GM19395 (cell line): Measurements from ENCODE around the gene BSG.
"Not testable (repeated sequence)": the region's sequence is repeated elsewhere in the genome, so short reads cannot be mapped to it uniquely, and the experiment has no call there.

Source experiments
- ATAC-seq: cut with Tn5 transposase; IDR thresholded peaks from one replicate; pipeline ENCODE4 v1.9.1; 2021; ENCODE audit warnings: mild to moderate bottlenecking, moderate library complexity; ENCODE audit not compliant: unreplicated experiment

The BSG gene

DNA sequence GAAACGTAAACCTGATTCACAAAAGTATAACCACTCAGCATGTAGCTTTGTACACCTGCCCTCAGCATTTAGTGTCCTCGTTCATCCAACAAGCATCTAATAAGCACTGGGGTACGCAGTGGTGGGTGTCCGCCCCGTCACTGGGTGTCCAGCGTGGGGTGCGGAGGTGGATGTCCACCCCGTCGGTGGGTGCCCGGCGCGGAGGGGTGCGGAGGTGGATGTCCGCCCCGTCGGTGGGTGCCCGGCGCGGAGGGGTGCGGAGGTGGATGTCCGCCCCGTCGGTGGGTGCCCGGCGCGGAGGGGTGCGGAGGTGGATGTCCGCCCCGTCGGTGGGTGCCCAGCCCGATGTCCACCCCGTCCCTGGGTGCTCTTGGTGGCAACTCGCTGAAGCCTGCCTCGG, 12.8 kb downstream of the BSG start:
- ATAC-seq = not testable (repeated sequence)

- no peak for ATAC-seq
These were observed 13.2 kb downstream of the BSG start for GRCh38 chr19:585551-586110.

DNA sequence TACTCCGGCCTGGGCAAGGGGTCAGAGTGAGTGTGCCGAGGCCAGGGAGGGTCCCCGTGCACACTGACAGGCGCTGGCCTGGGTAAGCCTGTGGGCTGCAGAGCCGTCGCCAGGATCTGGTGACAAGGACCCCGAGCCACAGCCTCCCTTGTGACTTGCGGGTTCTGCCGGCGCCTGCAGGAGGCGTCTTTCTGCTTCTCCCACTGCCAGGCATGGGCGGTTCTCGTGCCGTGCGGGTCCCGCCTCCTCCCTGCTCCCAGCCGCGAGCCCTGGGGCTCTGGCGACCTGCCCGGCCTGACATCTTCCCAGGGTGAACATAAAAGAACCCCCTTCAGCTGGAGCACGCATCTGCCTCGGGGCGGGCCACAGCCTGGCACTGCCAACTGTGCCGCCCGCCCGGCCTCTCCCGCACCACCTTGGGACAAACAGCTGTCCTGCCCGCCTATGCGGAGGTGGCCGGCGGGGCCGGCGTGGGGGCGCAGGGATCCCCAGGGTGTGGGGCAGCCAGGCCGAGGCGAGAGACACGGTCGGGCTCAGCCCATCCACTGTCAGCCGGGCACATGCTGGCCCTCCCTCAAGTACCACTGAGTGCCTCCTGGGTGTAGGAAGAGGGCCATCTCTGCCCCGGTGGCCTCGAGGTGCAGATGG, 15.8 kb downstream of the BSG start:
- no peak for ATAC-seq

DNA sequence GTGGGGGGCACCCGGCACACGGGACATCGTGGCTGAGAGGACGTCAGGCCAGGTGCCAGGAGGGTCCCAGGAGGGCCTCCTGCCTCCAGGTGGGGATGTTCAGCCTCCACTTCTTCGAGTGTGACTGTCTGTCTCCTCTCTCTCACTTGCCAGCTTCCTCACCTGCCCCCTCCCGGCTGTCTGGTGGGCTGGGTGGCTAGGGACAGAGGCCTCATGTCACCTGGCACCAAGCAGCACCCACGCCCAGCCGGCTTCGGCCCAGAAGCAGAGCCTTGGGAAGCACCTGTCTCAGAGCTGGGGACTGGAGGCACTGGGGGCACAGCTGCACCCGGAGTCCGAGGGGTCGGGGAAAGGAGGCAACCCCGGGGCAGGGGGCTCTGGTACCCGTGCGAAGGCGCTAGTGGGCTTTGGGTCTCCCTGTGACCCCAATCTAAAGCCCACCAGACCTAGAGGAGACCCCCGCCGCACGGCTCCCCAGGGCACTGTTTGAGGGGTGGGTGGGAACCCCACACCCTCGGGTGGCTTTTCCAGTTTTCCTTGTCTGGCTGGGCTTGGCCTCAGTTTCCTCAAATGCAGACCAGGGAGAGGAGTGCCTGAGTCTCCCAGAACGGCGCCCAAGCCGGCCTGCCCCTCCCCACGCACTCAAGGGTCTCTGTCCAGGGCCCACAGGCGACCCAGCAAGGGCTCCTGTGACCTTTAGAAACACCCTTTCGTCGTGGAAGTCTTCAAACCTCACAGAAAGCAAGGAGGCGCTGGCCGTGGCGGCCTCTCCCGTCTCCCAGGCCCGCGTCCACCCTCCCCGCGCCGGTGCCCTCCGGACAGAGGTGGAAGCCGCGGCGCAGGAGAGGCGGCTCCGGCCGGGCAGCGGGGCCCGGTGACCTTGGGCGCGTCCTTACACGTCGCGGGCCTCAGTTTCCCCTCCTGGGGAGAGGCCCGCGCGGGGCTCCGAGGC, 16.6 kb downstream of the BSG start:
- no peak for ATAC-seq

DNA sequence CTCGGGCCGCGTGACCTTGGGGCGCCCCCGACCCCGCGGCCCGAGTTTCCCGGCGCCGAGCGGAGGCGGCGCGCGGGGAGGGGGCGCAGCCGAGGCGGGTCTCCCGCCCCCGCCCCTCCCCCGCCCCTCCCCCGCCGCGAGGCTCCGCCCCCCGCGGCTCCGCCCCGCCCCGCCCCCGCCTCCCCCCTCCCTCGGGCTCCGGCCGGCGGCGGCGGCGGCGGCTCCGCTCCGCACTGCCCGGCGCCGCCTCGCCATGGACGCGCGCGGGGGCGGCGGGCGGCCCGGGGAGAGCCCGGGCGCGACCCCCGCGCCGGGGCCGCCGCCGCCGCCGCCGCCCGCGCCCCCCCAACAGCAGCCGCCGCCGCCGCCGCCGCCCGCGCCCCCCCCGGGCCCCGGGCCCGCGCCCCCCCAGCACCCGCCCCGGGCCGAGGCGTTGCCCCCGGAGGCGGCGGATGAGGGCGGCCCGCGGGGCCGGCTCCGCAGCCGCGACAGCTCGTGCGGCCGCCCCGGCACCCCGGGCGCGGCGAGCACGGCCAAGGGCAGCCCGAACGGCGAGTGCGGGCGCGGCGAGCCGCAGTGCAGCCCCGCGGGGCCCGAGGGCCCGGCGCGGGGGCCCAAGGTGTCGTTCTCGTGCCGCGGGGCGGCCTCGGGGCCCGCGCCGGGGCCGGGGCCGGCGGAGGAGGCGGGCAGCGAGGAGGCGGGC, 17.4 kb downstream of the BSG start, which contains the start of gene HCN2:
HCN2 (plus strand) TSS at position 189 of the 703 bp plus-strand sequence; CDS start at position 254, 65 bp downstream.
- ATAC-seq = no peak

DNA sequence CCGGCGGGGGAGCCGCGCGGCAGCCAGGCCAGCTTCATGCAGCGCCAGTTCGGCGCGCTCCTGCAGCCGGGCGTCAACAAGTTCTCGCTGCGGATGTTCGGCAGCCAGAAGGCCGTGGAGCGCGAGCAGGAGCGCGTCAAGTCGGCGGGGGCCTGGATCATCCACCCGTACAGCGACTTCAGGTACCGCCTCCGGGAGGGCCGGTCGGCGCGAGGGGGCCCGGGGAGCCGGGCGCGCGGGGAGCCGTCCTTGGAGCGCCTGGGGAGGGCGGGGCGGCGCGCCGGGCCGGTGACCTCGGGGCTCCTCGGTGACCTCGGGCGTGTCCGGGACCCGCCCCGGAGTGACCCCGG, 18.0 kb downstream of the BSG start:
- no peak for ATAC-seq

DNA sequence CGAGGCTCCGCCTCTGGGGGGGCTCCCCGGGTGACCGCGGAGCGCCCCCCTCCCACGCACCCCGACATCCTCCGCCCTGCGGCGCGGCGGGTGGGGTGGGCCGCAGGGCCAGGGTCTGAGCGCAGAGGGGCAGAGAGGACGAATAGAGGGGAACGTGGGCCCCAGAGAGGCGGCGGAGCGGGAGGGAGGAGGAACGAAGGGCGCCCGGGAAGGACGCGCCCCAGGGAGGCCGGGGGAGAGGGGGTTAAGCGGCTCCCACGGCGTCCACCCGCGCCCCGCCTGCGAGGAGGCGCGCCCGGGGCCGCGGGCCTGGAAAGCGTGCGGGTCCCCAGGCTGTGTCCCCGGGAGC, 18.3 kb downstream of the BSG start:
- ATAC-seq = no peak

GRCh38 chr19:591099-591958, 18.9 kb downstream of the BSG start:
- no peak for ATAC-seq

- no peak for ATAC-seq
These were observed 19.7 kb downstream of the BSG start for GRCh38 chr19:592101-592500.

DNA sequence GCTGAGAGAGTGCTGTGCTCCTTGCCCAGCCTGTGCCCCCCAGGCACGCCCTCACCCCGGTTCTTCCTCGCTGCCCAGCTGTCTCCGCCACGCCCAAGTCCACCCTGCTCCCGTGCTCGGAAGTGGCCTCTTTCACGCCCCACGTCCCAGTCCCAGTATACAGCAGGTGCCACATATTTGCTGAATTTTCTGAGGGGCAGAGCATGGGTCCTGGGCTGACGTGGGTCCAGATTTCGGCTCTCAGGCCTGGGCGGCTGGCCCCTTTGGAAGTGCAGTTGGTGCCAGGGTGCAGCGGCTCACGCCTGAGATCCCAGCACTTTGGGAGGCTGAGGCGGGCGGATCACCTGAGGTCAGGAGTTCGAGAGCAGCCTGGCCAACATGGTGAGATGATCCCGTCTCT, 20.7 kb downstream of the BSG start:
- ATAC-seq = no peak

- ATAC-seq = no peak
These were observed 21.1 kb downstream of the BSG start for GRCh38 chr19:593505-593904.

DNA sequence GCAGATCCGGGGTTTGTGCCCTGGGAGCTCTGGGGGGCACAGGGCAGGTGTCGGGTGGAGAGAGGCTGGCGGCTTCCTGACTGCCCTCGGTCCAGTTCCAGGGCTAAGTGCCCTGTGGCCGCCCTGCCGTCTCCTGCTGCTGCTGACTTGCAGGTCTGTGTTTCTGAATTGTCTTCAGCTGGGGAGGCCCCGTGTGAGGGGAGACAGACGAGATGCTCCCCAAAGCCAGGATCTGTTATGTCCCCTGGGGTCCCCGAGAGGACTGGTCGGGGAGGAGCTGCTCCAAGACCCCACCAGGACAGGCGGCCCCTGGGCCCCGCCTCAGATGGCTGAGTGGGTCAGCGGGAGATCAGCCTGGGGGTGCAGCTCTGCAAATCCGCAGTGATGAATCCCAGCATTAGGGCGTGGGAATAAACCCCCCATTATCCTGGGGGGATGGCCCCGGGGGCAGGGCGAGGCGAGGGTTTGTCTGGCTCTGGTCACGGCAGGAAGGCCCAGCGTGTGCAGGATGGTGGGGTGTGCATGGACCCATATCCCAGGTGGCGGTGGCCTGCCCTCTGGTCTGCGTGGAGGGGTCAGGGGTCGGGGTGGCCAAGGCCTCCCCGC, 22.0 kb downstream of the BSG start:
- no peak for ATAC-seq

- no peak for ATAC-seq
These were observed 23.2 kb downstream of the BSG start for GRCh38 chr19:595326-596262.

DNA sequence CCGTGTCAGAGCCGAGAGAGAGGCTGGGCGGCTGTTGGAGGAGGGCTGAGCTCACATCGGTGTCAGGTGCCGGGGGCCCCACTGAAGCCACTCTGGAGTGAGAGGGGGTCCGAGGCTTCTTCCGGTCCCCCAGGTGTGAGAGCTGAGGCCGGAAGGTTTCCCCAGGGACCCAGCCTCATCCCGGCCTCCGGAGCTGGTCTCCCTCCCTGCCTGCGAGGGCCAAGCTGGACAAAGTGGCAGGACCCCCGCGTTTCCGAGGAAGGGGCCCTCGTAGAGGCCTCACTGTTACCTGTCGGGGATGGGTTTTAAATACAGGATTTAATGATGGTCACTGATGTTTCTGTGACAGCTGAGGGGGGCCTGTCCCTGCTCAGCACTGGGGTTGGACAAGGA, 23.9 kb downstream of the BSG start:
- no peak for ATAC-seq

GRCh38 chr19:597406-598315, 25.3 kb downstream of the BSG start:
- no peak for ATAC-seq

GRCh38 chr19:601310-601709, 28.9 kb downstream of the BSG start:
- ATAC-seq = no peak

DNA sequence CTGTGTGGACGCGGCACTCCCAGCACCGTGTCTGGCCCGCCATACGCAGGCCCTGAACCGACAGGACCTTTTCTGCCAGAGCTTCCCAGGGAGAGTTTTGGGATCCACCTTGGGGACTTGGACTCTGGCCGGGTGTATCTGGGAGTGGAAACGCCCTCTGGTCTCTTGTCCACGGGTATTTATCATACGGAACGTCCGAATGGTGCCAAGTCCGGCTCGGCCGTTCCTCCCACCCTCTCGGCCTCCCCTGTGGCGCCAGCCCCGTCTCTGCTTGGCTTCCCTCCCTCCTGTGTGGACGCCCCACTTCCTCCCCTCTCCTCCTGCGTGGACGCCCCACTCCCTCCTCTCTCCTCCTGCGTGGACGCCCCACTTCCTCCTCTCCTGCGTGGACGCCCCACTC, 29.4 kb downstream of the BSG start:
- no peak for ATAC-seq
